MM.1S (cell line): ENCODE results near the gene DUSP14.
"Not testable (repeated sequence)": the region's sequence is repeated elsewhere in the genome, so short reads cannot be mapped to it uniquely, and the experiment has no call there.

ENCODE experiments used
- DNase-seq: peaks from one replicate; pipeline ENCODE4 v3.0.0-alpha.2; 2015
- H2AFZ ChIP-seq: fragments of 300-600 bp; sonication (generic); 2 replicates; pipeline ENCODE4 v1.6.0; 2016; ENCODE audit warnings: antibody characterized with exemption, low read length
- H3F3A ChIP-seq: fragments of 300-600 bp; sonication (generic); 2 replicates; pipeline ENCODE4 v1.6.1; 2016; ENCODE audit warnings: mild to moderate bottlenecking, antibody characterized with exemption, low read length, moderate library complexity, mixed read lengths; ENCODE audit not compliant: insufficient read depth
- H3K27ac ChIP-seq: fragments of 300-600 bp; sonication (generic); 2 replicates; pipeline ENCODE4 v1.5.1; 2016; ENCODE audit warnings: mild to moderate bottlenecking, low read length
- H3K27me3 ChIP-seq: fragments of 300-600 bp; sonication (generic); replicated peaks from 2 replicates; pipeline ENCODE4 v1.6.0; 2016; ENCODE audit warnings: low read length; ENCODE audit not compliant: insufficient read depth
- H3K36me3 ChIP-seq: fragments of 300-600 bp; sonication (generic); replicated peaks from 2 replicates; pipeline ENCODE4 v1.6.1; 2016; ENCODE audit warnings: mild to moderate bottlenecking, low read length, mixed read lengths; ENCODE audit not compliant: insufficient read depth
- H3K4me1 ChIP-seq: fragments of 300-600 bp; sonication (generic); 2 replicates; pipeline ENCODE4 v1.6.1; 2016; ENCODE audit warnings: low read length, mixed read lengths
- H3K4me2 ChIP-seq: fragments of 300-600 bp; sonication (generic); 2 replicates; pipeline ENCODE4 v1.6.0; 2016; ENCODE audit warnings: low read depth, low read length
- H3K4me3 ChIP-seq: fragments of 300-600 bp; sonication (generic); 2 replicates; pipeline ENCODE4 v1.5.1; 2016; ENCODE audit warnings: low read length, mixed read lengths
- H3K79me2 ChIP-seq: fragments of 300-600 bp; sonication (generic); 2 replicates; pipeline ENCODE4 v1.6.1; 2016; ENCODE audit warnings: mixed run types, low read length, mixed read lengths
- H3K9ac ChIP-seq: fragments of 300-600 bp; sonication (generic); 2 replicates; pipeline ENCODE4 v1.6.1; 2016; ENCODE audit warnings: low read length, mixed read lengths
- H3K9me2 ChIP-seq: fragments of 300-600 bp; sonication (generic); replicated peaks from 2 replicates; pipeline ENCODE4 v1.6.1; 2016; ENCODE audit warnings: mild to moderate bottlenecking, low read length, mixed read lengths; ENCODE audit not compliant: insufficient read depth
- H3K9me3 ChIP-seq: fragments of 300-600 bp; sonication (generic); replicated peaks from 2 replicates; pipeline ENCODE4 v1.6.1; 2016; ENCODE audit warnings: mild to moderate bottlenecking, low read length, mixed read lengths; ENCODE audit not compliant: insufficient read depth
- H4K20me1 ChIP-seq: fragments of 300-600 bp; sonication (generic); 2 replicates; pipeline ENCODE4 v1.6.1; 2016; ENCODE audit warnings: mild to moderate bottlenecking, low read length, moderate library complexity, mixed read lengths; ENCODE audit not compliant: insufficient read depth
- CTCF ChIP-seq: fragments of 300-600 bp; sonication (generic); IDR thresholded peaks from 2 replicates; pipeline ENCODE4 v1.5.1; 2016; ENCODE audit warnings: antibody characterized with exemption, low read length, mixed read lengths
- EZH2 ChIP-seq: fragments of 300-600 bp; sonication (generic); optimal IDR thresholded peaks from 2 replicates; pipeline ENCODE3; 2017; ENCODE audit warnings: low read depth, mild to moderate bottlenecking, antibody characterized with exemption, low read length, mixed read lengths
- EZH2phosphoT487 ChIP-seq: fragments of 300-600 bp; sonication (generic); IDR thresholded peaks from 2 replicates; pipeline ENCODE4 v1.6.1; 2018; ENCODE audit warnings: antibody characterized with exemption, low read length

The DUSP14 gene

GRCh38 chr17:37507111-37507510, 17.4 kb downstream of the DUSP14 start:
- no peak for DNase-seq

GRCh38 chr17:37510056-37510455, 20.4 kb downstream of the DUSP14 start:
- H3K9ac ChIP-seq, result no peak overlapping the region
- TF ChIP-seq CTCF, result no peak
- TF ChIP-seq EZH2, result no peak
- TF ChIP-seq EZH2phosphoT487, result no peak
- H3K27me3 ChIP-seq, result no peaks in the 10 kb centered on the region
- no peak overlapping the region for H3K4me2 ChIP-seq
- no peak for DNase-seq
- H3K36me3 ChIP-seq, result no peaks in the 10 kb centered on the region
- no peaks in the 10 kb centered on the region for H3F3A ChIP-seq
- no peaks in the 10 kb centered on the region for H3K9me3 ChIP-seq
- no peaks in the 10 kb centered on the region for H3K4me1 ChIP-seq
- H2AFZ ChIP-seq, result no peak overlapping the region
- no peak overlapping the region for H3K4me3 ChIP-seq
- H3K27ac ChIP-seq, result no peak overlapping the region
- no peaks in the 10 kb centered on the region for H3K9me2 ChIP-seq
- peaks cover 44% of the 10 kb centered on the region for H3K79me2 ChIP-seq
- H4K20me1 ChIP-seq, result no peaks in the 10 kb centered on the region

More at GRCh38 chr17:37507111-37507510, 17.4 kb downstream of the DUSP14 start:
- H3K36me3 ChIP-seq, result no peaks in the 10 kb centered on the region
- no peak overlapping the region for H3K4me3 ChIP-seq
- H3K4me2 ChIP-seq, result no peak overlapping the region
- peaks cover 71% of the 10 kb centered on the region for H3K79me2 ChIP-seq
- H3K9me3 ChIP-seq, result no peaks in the 10 kb centered on the region
- TF ChIP-seq CTCF, result no peak
- no peak for TF ChIP-seq EZH2phosphoT487
- no peak for TF ChIP-seq EZH2
- H3K9me2 ChIP-seq, result no peaks in the 10 kb centered on the region
- H3K9ac ChIP-seq, result no peak overlapping the region
- H3K27me3 ChIP-seq, result no peaks in the 10 kb centered on the region
- no peaks in the 10 kb centered on the region for H3K4me1 ChIP-seq
- H3F3A ChIP-seq, result no peaks in the 10 kb centered on the region
- no peak overlapping the region for H3K27ac ChIP-seq
- H2AFZ ChIP-seq, result no peak overlapping the region
- no peaks in the 10 kb centered on the region for H4K20me1 ChIP-seq

- not testable (repeated sequence) for H3K4me2 ChIP-seq, H3K27ac ChIP-seq, H3K4me1 ChIP-seq, H3K36me3 ChIP-seq, DNase-seq, H3K9me2 ChIP-seq, H3K27me3 ChIP-seq, H2AFZ ChIP-seq, H3F3A ChIP-seq, H3K9me3 ChIP-seq, H3K4me3 ChIP-seq, H3K9ac ChIP-seq, H4K20me1 ChIP-seq
- peaks cover 29% of the 10 kb centered on the region for H3K79me2 ChIP-seq
Observed at GRCh38 chr17:37511642-37512041, 22.0 kb downstream of the DUSP14 start.

GRCh38 chr17:37512442-37513068, 22.9 kb downstream of the DUSP14 start:
- H3K4me3 ChIP-seq, result no peak overlapping the region
- peaks cover 22% of the 10 kb centered on the region for H3K79me2 ChIP-seq
- H3K9me3 ChIP-seq, result no peaks in the 10 kb centered on the region
- H2AFZ ChIP-seq, result no peak overlapping the region
- no peaks in the 10 kb centered on the region for H3K9me2 ChIP-seq
- H3F3A ChIP-seq, result no peaks in the 10 kb centered on the region
- no peaks in the 10 kb centered on the region for H3K4me1 ChIP-seq
- H3K27me3 ChIP-seq, result no peaks in the 10 kb centered on the region
- H4K20me1 ChIP-seq, result no peaks in the 10 kb centered on the region
- no peak overlapping the region for H3K4me2 ChIP-seq
- no peak for DNase-seq
- no peak overlapping the region for H3K9ac ChIP-seq
- no peak overlapping the region for H3K27ac ChIP-seq
- no peaks in the 10 kb centered on the region; the same call in 1 of the 2 replicates for H3K36me3 ChIP-seq
- TF ChIP-seq CTCF (no peak), EZH2phosphoT487 (no peak), EZH2 (no peak)
